HepG2 (cell line): Measurements from ENCODE around the gene TSG101. TPM values are rescaled to one million over a fixed set of nuclear protein-coding genes. Genes with fewer than 3 reads are reported as not detected.

Experiments
- AKAP8 ChIP-seq: sonication (generic); formaldehyde crosslinking; IDR thresholded peaks from 2 replicates; pipeline ENCODE4 v1.5.1; 2020; ENCODE audit warnings: mild to moderate bottlenecking, missing genetic modification reagents
- BORCS8-MEF2B ChIP-seq: sonication (generic); formaldehyde crosslinking; IDR thresholded peaks from 2 replicates; pipeline ENCODE4 v1.8.0; 2022; ENCODE audit warnings: mild to moderate bottlenecking, missing genetic modification reagents
- HMGA1 ChIP-seq: sonication (generic); formaldehyde crosslinking; conservative IDR thresholded peaks from 2 replicates; pipeline ENCODE4 v1.4.0; 2020; ENCODE audit warnings: missing genetic modification reagents
- NFE2 ChIP-seq: sonication (generic); formaldehyde crosslinking; IDR thresholded peaks from 2 replicates; pipeline ENCODE4 v1.4.0; 2020; ENCODE audit warnings: missing genetic modification reagents
- PTBP1 ChIP-seq: fragments of 200-400 bp; formaldehyde crosslinking; IDR thresholded peaks from 2 replicates; pipeline ENCODE4 v1.6.1; 2018; ENCODE audit warnings: low read length, low read depth; ENCODE audit not compliant: poor library complexity, severe bottlenecking
- RFX5 ChIP-seq: IDR thresholded peaks from 2 replicates; pipeline ENCODE4 v1.6.1; 2011; ENCODE audit warnings: low read depth, low read length, improper control_type of control experiment
- U2AF2 ChIP-seq: fragments of 200-400 bp; formaldehyde crosslinking; IDR thresholded peaks from 2 replicates; pipeline ENCODE4 v1.6.1; 2017; ENCODE audit warnings: low read depth, mild to moderate bottlenecking, low read length
- YEATS4 ChIP-seq: sonication (generic); formaldehyde crosslinking; IDR thresholded peaks from 2 replicates; pipeline ENCODE4 v1.4.0; 2020; ENCODE audit warnings: missing genetic modification reagents, borderline replicate concordance
- ZFP37 ChIP-seq: sonication (generic); formaldehyde crosslinking; IDR thresholded peaks from 2 replicates; pipeline ENCODE4 v1.4.0; 2020; ENCODE audit warnings: missing genetic modification reagents, borderline replicate concordance
- ZNF160 ChIP-seq: sonication (generic); formaldehyde crosslinking; IDR thresholded peaks from 2 replicates; pipeline ENCODE4 v1.8.0; 2022; ENCODE audit warnings: mild to moderate bottlenecking, inconsistent platforms, missing genetic modification reagents
- ZNF235 ChIP-seq: sonication (generic); formaldehyde crosslinking; IDR thresholded peaks from 2 replicates; pipeline ENCODE4 v1.8.1; 2023; ENCODE audit warnings: mild to moderate bottlenecking, missing genetic modification reagents, borderline replicate concordance
- ZNF3 ChIP-seq: IDR thresholded peaks from 2 replicates; pipeline ENCODE4 v1.7.0; 2017; ENCODE audit warnings: inconsistent platforms
- ZNF33A ChIP-seq: sonication (generic); formaldehyde crosslinking; IDR thresholded peaks from 2 replicates; pipeline ENCODE4 v1.5.1; 2020; ENCODE audit warnings: missing genetic modification reagents, mild to moderate bottlenecking, moderate library complexity, borderline replicate concordance
- ZNF562 ChIP-seq: sonication (generic); formaldehyde crosslinking; IDR thresholded peaks from 2 replicates; pipeline ENCODE4 v1.8.0; 2022; ENCODE audit warnings: missing genetic modification reagents, borderline replicate concordance
- ZNF598 ChIP-seq: sonication (generic); formaldehyde crosslinking; IDR thresholded peaks from 2 replicates; pipeline ENCODE4 v1.5.1; 2020; ENCODE audit warnings: mild to moderate bottlenecking, missing genetic modification reagents, borderline replicate concordance
- ZNF616 ChIP-seq: sonication (generic); formaldehyde crosslinking; IDR thresholded peaks from 2 replicates; pipeline ENCODE4 v1.5.0; 2020; ENCODE audit warnings: low read depth, mild to moderate bottlenecking, missing genetic modification reagents
- ZSCAN21 ChIP-seq: sonication (generic); formaldehyde crosslinking; IDR thresholded peaks from 2 replicates; pipeline ENCODE4 v1.8.0; 2022; ENCODE audit warnings: mild to moderate bottlenecking, missing genetic modification reagents, moderate library complexity, borderline replicate concordance
- polyA plus RNA-seq, 8 experiments: library from polyadenylated mRNA; depleted of rRNA in 3 of 8; stranded (reverse) in 7 of 8; unstranded in 1 of 8; fragments of >200 nt; fragmentation: Illumina TruSeq in 4 of 8; extraction: Trizol in 4 of 8; gene quantifications; 2 replicates each; pipeline versions ENCODE4 v1.2.1 to v1.2.3, GENCODE V29; 2011 to 2016; ENCODE audit warnings: low read depth in 4 of 8, missing spikeins in 1 of 8, mixed read lengths in 1 of 8; ENCODE audit not compliant: insufficient read depth in 1 of 8
- total RNA-seq, 5 experiments: library from RNA; depleted of rRNA; stranded (reverse); fragments of >200 nt; fragmentation: Illumina TruSeq; extraction: Trizol; gene quantifications; 2 replicates each; pipeline ENCODE4 v1.2.3, GENCODE V29; 2016; ENCODE audit warnings: low read depth in 1 of 5
- TF ChIP-seq, protein P1 (sequence below): sonication (generic); formaldehyde crosslinking; IDR thresholded peaks from 2 replicates; pipeline ENCODE4 v1.9.0; 2021; ENCODE audit warnings: mild to moderate bottlenecking, missing genetic modification reagents
- TF ChIP-seq, protein P2 (sequence below): sonication (generic); formaldehyde crosslinking; IDR thresholded peaks from 2 replicates; pipeline ENCODE4 v1.8.1; 2023; ENCODE audit warnings: missing genetic modification reagents, mild to moderate bottlenecking, borderline replicate concordance
- TF ChIP-seq, protein P3 (sequence below): sonication (generic); formaldehyde crosslinking; IDR thresholded peaks from 2 replicates; pipeline ENCODE4 v1.5.1; 2020; ENCODE audit warnings: mild to moderate bottlenecking, missing genetic modification reagents, borderline replicate concordance

TSG101 gene
- total and polyA plus RNA-seq, 2 of the 13 experiments (the other 11 are each of a cell fraction or from before 2014, with no cell fraction given), result 69.3 to 206 TPM

DNA sequence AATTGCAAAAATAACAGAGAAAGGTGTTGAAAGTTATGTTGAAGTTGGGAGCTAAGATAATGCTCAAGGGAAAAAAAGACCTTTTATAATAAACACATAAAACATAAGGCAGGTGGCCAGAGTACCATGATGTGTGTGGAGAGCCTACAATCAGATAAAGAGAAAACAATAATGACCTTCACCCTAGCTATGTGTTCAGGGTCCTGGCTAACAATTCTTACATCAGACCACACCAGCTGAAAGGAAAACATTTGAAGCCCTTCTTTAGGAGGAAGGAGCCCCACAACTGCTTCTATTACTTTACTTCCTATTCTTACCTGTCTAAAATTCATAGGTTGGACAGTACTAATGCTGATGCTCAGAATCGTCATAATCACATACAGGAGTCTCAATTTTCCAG lies 2.5 kb downstream of the TSG101 start (continued):
- TF ChIP-seq, protein P1, sequence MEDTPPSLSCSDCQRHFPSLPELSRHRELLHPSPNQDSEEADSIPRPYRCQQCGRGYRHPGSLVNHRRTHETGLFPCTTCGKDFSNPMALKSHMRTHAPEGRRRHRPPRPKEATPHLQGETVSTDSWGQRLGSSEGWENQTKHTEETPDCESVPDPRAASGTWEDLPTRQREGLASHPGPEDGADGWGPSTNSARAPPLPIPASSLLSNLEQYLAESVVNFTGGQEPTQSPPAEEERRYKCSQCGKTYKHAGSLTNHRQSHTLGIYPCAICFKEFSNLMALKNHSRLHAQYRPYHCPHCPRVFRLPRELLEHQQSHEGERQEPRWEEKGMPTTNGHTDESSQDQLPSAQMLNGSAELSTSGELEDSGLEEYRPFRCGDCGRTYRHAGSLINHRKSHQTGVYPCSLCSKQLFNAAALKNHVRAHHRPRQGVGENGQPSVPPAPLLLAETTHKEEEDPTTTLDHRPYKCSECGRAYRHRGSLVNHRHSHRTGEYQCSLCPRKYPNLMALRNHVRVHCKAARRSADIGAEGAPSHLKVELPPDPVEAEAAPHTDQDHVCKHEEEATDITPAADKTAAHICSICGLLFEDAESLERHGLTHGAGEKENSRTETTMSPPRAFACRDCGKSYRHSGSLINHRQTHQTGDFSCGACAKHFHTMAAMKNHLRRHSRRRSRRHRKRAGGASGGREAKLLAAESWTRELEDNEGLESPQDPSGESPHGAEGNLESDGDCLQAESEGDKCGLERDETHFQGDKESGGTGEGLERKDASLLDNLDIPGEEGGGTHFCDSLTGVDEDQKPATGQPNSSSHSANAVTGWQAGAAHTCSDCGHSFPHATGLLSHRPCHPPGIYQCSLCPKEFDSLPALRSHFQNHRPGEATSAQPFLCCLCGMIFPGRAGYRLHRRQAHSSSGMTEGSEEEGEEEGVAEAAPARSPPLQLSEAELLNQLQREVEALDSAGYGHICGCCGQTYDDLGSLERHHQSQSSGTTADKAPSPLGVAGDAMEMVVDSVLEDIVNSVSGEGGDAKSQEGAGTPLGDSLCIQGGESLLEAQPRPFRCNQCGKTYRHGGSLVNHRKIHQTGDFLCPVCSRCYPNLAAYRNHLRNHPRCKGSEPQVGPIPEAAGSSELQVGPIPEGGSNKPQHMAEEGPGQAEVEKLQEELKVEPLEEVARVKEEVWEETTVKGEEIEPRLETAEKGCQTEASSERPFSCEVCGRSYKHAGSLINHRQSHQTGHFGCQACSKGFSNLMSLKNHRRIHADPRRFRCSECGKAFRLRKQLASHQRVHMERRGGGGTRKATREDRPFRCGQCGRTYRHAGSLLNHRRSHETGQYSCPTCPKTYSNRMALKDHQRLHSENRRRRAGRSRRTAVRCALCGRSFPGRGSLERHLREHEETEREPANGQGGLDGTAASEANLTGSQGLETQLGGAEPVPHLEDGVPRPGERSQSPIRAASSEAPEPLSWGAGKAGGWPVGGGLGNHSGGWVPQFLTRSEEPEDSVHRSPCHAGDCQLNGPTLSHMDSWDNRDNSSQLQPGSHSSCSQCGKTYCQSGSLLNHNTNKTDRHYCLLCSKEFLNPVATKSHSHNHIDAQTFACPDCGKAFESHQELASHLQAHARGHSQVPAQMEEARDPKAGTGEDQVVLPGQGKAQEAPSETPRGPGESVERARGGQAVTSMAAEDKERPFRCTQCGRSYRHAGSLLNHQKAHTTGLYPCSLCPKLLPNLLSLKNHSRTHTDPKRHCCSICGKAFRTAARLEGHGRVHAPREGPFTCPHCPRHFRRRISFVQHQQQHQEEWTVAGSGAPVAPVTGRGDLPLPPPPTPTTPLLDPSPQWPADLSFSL (CRISPR knock-in tag), result no peak
- TF ChIP-seq, protein P2, sequence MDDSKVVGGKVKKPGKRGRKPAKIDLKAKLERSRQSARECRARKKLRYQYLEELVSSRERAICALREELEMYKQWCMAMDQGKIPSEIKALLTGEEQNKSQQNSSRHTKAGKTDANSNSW (CRISPR knock-in tag), result no peak
- TF ChIP-seq, protein P3, sequence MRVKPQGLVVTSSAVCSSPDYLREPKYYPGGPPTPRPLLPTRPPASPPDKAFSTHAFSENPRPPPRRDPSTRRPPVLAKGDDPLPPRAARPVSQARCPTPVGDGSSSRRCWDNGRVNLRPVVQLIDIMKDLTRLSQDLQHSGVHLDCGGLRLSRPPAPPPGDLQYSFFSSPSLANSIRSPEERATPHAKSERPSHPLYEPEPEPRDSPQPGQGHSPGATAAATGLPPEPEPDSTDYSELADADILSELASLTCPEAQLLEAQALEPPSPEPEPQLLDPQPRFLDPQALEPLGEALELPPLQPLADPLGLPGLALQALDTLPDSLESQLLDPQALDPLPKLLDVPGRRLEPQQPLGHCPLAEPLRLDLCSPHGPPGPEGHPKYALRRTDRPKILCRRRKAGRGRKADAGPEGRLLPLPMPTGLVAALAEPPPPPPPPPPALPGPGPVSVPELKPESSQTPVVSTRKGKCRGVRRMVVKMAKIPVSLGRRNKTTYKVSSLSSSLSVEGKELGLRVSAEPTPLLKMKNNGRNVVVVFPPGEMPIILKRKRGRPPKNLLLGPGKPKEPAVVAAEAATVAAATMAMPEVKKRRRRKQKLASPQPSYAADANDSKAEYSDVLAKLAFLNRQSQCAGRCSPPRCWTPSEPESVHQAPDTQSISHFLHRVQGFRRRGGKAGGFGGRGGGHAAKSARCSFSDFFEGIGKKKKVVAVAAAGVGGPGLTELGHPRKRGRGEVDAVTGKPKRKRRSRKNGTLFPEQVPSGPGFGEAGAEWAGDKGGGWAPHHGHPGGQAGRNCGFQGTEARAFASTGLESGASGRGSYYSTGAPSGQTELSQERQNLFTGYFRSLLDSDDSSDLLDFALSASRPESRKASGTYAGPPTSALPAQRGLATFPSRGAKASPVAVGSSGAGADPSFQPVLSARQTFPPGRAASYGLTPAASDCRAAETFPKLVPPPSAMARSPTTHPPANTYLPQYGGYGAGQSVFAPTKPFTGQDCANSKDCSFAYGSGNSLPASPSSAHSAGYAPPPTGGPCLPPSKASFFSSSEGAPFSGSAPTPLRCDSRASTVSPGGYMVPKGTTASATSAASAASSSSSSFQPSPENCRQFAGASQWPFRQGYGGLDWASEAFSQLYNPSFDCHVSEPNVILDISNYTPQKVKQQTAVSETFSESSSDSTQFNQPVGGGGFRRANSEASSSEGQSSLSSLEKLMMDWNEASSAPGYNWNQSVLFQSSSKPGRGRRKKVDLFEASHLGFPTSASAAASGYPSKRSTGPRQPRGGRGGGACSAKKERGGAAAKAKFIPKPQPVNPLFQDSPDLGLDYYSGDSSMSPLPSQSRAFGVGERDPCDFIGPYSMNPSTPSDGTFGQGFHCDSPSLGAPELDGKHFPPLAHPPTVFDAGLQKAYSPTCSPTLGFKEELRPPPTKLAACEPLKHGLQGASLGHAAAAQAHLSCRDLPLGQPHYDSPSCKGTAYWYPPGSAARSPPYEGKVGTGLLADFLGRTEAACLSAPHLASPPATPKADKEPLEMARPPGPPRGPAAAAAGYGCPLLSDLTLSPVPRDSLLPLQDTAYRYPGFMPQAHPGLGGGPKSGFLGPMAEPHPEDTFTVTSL (CRISPR knock-in tag), result no peak
- no peak for TF ChIP-seq ZNF235
- no peak for TF ChIP-seq ZNF33A (CRISPR knock-in tag)
- no peak for TF ChIP-seq ZNF598 (CRISPR knock-in tag)
- no peak for TF ChIP-seq ZNF562 (CRISPR knock-in tag)
- no peak for TF ChIP-seq NFE2 (CRISPR knock-in tag)
- TF ChIP-seq ZNF3 (CRISPR knock-in tag), result no peak
- TF ChIP-seq U2AF2, result no peak
- no peak for TF ChIP-seq RFX5
- TF ChIP-seq HMGA1, result no peak
- no peak for TF ChIP-seq YEATS4 (CRISPR knock-in tag)
- TF ChIP-seq AKAP8, result no peak
- no peak for TF ChIP-seq PTBP1
- TF ChIP-seq ZFP37, result no peak
- no peak for TF ChIP-seq ZNF616 (CRISPR knock-in tag)
- no peak for TF ChIP-seq ZSCAN21 (CRISPR knock-in tag)
- TF ChIP-seq ZNF160, result no peak
- no peak for TF ChIP-seq BORCS8-MEF2B
